Measurements from ENCODE around the gene ST6GALNAC3. TPM values are rescaled to one million over a fixed set of nuclear protein-coding genes. Genes with fewer than 3 reads are reported as not detected.

The ST6GALNAC3 gene
- polyA plus RNA-seq, 1 donor from 2014 or later = 0.99 TPM

DNA sequence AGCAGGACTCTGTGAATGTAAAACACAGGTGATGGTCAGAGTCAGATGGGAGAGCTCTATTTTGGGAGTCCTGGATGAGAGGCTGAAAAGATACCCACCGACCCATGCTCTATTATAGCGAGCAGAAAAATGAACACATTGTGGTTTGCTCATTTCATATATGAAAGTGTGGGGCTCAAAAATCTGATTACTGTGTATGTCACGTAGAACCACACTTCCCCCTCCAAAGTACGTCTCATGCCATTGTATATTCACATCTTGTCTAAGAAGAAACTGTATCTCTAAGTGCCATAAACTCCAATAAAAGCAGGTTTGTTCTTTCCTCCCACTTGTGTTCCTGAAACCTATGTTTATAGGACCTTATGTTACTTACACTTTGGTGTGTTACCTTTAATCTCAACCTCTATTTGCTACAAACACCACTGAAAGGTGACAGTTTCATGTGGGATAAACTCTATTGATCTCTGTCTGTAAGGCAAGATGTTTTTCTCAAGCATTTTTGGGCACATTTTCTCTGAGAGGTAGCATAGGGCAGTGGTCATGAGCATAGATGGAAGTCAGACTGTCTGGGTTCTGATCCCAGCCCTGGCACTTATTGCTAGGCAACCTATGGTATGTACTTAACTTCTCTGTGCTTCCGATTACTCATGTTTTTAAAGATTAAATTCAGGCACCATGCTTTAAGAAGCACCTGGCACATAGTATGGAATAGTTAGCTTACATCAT lies 214.4 kb downstream of the ST6GALNAC3 start:
- peaks cover 2% of the 10 kb centered on the region for H3K36me3 Mint-ChIP-seq
- peak overlapping the region in 2 of 4 donors; percentile 6 to 20 for H3K4me3 Mint-ChIP-seq
- no peaks in the 10 kb centered on the region for H3K27me3 Mint-ChIP-seq
- peaks cover 25 to 44% (median 32%) of the 10 kb centered on the region in 3 donors for H3K4me1 Mint-ChIP-seq
- no peaks in the 10 kb centered on the region for H3K9me3 Mint-ChIP-seq
- H3K27ac Mint-ChIP-seq = no peak overlapping the region

DNA sequence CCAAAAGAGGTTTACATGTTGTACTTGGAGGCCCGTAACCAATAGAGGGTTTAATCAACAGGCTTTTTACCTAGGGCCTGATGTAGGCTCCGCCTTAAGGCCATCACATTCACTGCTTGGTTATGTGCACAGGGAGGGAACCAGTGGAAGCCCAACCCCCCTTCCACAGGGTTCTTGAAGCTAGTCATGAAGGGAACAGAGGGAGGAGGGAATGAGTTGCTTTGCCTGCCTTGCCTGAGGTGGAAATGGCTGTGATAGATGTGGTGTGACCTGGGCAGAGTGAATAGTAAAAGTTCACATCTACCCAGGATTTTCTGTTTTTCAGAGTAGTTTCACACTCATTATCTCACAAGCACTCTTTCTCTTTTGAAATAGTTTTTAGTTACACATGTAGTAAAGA lies 215.1 kb downstream of the ST6GALNAC3 start:
- Mint-ChIP-seq H3K4me1 (peaks cover 30 to 49% (median 37%) of the 10 kb centered on the region in 3 donors), H3K27ac (peak overlapping the region in 1 of 3 donors; percentile 20), H3K4me3 (no peak overlapping the region), H3K27me3 (no peaks in the 10 kb centered on the region), H3K36me3 (peaks cover 2% of the 10 kb centered on the region), H3K9me3 (no peaks in the 10 kb centered on the region)

DNA sequence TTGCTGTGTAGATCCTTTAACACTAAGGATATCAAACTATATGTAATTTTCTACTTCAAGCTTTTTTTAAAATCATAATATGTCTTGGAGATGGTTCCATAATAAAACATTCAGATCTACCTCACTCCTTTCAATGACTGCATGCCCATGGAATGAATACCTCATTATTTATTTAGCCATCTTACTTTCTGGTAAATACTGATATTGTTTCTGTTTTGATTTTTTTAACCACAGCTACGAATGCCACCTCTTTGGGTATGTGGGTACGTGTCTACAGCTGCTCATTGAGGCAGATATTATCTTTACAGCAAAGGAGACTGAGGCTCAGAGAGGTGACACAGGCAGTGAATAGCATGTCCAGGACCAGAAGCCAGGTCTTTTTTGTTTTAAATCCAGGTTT lies 215.7 kb downstream of the ST6GALNAC3 start:
- Mint-ChIP-seq H3K4me1 (peaks cover 34 to 55% (median 38%) of the 10 kb centered on the region in 3 donors), H3K27me3 (no peaks in the 10 kb centered on the region), H3K9me3 (peaks cover 0 to under 1% (median 0%) of the 10 kb centered on the region in 3 donors), H3K27ac (peak overlapping the region in 1 of 3 donors; percentile 20), H3K36me3 (peaks cover 2% of the 10 kb centered on the region), H3K4me3 (no peak overlapping the region)

DNA sequence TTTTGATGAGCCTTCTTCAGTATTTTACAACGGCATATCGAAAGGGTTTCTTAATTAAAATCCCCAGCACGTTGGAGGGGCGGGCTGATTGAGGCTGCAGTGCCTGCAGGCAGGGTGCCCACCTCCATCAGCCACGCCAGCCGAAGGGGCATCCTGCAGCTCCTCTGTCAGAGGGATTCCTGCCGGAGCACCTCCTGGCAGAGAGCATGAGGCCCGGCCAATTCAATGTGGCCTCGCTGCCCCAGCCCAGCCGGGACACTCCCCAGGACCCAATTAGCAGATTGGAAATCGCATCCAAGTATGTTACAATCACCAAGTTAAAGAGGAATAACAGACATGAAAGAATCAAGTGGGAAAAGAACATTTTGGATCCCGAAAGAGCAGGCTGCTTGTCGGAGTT lies 216.6 kb downstream of the ST6GALNAC3 start:
- H3K27ac Mint-ChIP-seq = peak overlapping the region in 1 of 3 donors; percentile 36
- H3K4me3 Mint-ChIP-seq = no peak overlapping the region
- peaks cover 0 to 4% (median 0%) of the 10 kb centered on the region in 3 donors for H3K9me3 Mint-ChIP-seq
- peaks cover 33 to 55% (median 35%) of the 10 kb centered on the region in 3 donors for H3K4me1 Mint-ChIP-seq
- H3K36me3 Mint-ChIP-seq = no peaks in the 10 kb centered on the region
- H3K27me3 Mint-ChIP-seq = no peaks in the 10 kb centered on the region

DNA sequence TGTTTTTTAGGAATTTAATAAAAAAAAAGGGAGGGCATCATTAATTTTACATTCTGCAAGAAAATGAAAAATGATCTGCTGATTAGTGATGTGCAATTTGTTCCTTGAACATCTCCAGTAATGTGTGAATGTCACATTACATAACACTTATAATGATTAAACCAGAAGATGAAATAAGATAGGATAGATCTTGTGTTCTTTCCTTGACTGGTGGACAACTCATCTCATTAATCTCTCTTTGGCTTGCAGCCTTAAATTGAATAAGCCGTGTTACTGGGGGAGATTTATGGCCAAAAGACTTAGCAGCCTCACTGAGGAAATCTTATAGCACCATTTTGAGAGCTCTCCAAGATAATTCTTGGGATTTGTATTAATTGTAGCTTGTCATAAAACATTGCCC lies 217.2 kb downstream of the ST6GALNAC3 start:
- Mint-ChIP-seq H3K27ac (no peak overlapping the region), H3K36me3 (no peaks in the 10 kb centered on the region), H3K9me3 (peaks cover 0 to 4% (median 0%) of the 10 kb centered on the region in 3 donors), H3K27me3 (peaks cover 1% of the 10 kb centered on the region), H3K4me3 (no peak overlapping the region), H3K4me1 (peaks cover 33 to 53% (median 36%) of the 10 kb centered on the region in 3 donors)

DNA sequence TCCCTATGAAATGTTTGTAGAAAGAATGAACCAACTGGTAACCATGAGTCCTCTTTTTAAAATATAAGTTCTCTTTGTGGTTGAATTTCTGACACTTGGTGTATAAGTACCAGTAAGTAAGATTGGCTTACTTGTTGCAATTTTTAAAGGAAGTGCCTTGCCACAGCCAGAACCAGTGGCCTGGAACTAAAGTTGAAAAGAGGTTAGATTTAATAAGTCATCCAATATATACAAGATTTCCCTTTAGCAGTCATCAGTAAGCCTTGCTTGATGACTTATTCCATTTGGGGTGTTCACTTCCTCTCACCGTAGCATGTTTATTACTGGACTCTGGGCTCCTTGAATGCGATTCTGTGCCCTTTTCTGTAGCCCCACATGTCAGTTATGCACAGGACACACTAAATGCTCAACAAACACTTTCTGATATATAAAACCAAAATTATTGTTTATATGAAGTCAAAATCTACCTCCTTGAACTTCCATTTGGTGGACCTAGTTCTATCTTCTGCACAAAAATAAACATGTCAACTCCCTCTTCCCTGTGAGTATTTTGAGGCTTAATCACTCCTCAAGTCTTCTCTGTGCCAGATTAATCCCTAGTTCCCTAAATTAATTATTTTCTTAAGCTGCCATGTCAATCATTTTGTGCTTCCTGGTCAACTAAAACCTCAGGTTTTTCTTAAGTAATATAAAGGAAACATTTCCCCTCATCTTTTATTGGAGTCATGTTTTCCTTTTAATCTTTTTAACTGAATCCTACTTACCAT lies 218.1 kb downstream of the ST6GALNAC3 start:
- peaks cover 29 to 48% (median 36%) of the 10 kb centered on the region in 3 donors for H3K4me1 Mint-ChIP-seq
- peaks cover 0 to 4% (median 1%) of the 10 kb centered on the region in 3 donors for H3K9me3 Mint-ChIP-seq
- H3K27ac Mint-ChIP-seq = peak overlapping the region in 2 of 3 donors; percentile 6 to 66
- no peaks in the 10 kb centered on the region for H3K36me3 Mint-ChIP-seq
- H3K4me3 Mint-ChIP-seq = peak overlapping the region in 2 of 4 donors; percentile 2 to 15
- H3K27me3 Mint-ChIP-seq = peaks cover 1% of the 10 kb centered on the region

DNA sequence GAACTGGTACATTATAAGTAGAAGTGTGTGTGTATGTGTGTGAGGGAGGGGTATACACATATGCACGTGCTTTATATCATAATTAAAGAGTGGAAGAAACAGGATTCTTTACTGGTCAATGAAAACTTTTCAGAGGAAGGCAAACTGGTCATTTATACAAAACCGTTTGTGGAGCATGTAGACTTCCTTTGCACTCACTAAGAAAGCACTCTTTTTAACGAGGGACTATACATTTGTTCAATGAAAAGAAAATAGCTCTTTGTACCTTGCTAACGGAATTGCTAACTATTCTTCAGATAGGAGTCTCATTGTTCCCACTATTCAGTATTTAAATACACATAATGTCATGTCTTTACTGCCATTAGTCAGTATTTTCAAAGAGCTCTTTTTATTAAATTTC lies 219.3 kb downstream of the ST6GALNAC3 start:
- Mint-ChIP-seq H3K4me3 (peak overlapping the region in 1 of 4 donors; percentile 46), H3K9me3 (peaks cover 0 to 4% (median 1%) of the 10 kb centered on the region in 3 donors), H3K36me3 (no peaks in the 10 kb centered on the region), H3K27ac (peak overlapping the region; percentile 53 to 77 (median 66)), H3K27me3 (peaks cover 1% of the 10 kb centered on the region), H3K4me1 (peaks cover 29 to 48% (median 36%) of the 10 kb centered on the region in 3 donors)

DNA sequence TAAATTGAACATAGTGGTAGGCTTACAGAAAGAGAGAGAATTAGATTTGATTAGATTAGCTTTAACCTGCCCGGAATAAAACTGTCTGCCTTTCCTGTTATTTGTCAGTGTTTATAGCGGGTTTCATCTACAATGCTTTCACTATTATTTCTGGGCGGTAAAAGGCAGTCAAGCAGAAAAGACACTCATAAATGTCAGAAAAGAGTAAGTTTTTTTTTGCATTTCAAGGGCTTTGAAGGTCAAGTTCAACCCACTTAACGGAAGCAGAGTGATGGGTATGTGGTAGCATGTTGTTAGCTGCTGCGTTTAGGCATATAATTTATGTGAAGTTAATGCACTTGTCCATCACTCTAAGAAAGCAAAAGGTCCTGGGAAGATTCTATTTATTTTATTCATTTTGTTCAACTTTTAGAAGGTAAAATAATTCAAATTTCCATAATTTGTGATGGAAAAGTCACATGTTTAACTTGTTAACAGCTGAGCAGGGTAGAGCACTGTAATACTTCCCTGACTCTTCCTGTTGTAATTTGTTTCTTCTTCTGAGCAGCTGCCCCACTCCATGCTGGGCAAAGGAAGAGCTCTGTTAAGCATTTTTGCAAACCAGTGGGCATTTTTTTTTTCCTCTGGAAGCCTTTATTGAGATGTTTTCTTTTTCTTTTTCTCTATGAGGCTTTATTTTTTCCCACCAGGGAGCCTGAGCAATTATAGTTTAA lies 220.1 kb downstream of the ST6GALNAC3 start:
- Mint-ChIP-seq H3K4me3 (peak overlapping the region; percentile 6 to 44 (median 17)), H3K9me3 (peaks cover 0 to 4% (median 1%) of the 10 kb centered on the region in 3 donors), H3K27ac (peak overlapping the region; percentile 53 to 87 (median 54)), H3K27me3 (peaks cover 1% of the 10 kb centered on the region), H3K36me3 (no peaks in the 10 kb centered on the region), H3K4me1 (peaks cover 29 to 44% (median 36%) of the 10 kb centered on the region in 3 donors)

DNA sequence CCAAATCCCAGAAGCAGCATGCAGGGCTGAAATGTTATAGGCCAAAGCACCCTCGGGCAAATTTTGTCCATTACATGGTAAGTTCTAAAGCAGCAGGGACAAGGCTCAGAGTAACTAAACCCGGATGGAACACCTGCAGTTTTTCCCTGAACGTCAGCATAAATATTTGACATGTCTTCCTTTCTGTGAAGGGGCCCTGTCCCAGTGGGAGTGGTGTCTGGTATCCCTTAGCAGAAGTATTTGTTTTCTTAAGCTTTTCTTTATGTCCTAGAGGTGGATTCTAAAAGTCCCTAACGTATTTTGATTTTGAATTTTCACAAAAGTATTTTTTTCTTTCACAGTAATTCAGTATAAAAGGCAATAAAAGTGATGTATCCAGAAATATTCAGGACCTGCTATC lies 223.9 kb downstream of the ST6GALNAC3 start:
- Mint-ChIP-seq H3K36me3 (no peaks in the 10 kb centered on the region), H3K4me3 (peak overlapping the region in 1 of 4 donors; percentile 20), H3K27me3 (peaks cover 3% of the 10 kb centered on the region), H3K27ac (no peak overlapping the region), H3K4me1 (peaks cover 12 to 29% (median 20%) of the 10 kb centered on the region in 3 donors), H3K9me3 (peaks cover 0 to 4% (median 1%) of the 10 kb centered on the region in 3 donors)

DNA sequence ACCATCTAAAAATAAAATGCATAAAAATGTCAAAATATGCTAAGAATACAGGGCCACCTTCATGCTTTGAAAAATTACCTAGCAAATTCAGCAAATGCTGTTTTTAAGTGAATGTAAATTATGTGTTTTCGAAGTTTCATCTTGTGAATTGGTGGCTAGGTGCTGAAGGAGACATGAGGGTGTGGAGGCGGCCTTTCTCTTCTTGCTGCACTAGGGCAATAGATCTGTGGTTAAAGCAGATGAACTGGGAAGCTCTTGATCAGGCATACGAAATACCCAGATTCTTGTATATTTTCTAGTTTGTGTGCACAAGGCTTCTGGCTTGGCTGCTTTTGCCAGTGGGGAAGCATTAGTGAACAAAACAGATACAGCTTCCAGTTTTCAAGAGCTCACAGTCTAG lies 224.5 kb downstream of the ST6GALNAC3 start:
- H3K9me3 Mint-ChIP-seq = peaks cover 0 to 4% (median 1%) of the 10 kb centered on the region in 3 donors
- H3K27me3 Mint-ChIP-seq = peaks cover 3% of the 10 kb centered on the region
- no peak overlapping the region for H3K27ac Mint-ChIP-seq
- H3K4me1 Mint-ChIP-seq = peaks cover 7 to 23% (median 14%) of the 10 kb centered on the region in 3 donors
- H3K4me3 Mint-ChIP-seq = no peak overlapping the region
- H3K36me3 Mint-ChIP-seq = no peaks in the 10 kb centered on the region

DNA sequence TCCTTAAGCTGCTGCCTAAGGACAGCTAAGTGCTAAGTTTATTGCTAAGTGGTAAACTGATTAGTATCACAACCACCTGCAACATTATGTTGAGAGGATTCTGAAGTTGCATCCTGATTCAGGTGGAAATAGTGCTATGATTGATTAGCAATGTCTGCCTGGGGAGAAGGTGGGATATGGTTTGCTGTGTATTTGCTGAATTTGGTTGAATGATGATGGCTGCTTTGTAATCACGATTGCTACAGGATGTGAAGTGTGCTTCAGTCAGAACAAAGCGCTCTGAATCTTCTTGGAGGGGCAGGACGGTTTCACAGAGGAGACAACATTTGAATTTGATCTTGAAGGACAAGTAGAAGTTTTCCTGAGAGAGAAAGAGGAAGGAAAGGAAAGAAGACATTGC lies 226.0 kb downstream of the ST6GALNAC3 start:
- H3K4me1 Mint-ChIP-seq = peaks cover 0 to 10% (median 2%) of the 10 kb centered on the region in 3 donors
- no peak overlapping the region for H3K27ac Mint-ChIP-seq
- no peak overlapping the region for H3K4me3 Mint-ChIP-seq
- H3K9me3 Mint-ChIP-seq = peaks cover 0 to 2% (median 1%) of the 10 kb centered on the region in 3 donors
- H3K36me3 Mint-ChIP-seq = no peaks in the 10 kb centered on the region
- H3K27me3 Mint-ChIP-seq = peaks cover 3% of the 10 kb centered on the region

DNA sequence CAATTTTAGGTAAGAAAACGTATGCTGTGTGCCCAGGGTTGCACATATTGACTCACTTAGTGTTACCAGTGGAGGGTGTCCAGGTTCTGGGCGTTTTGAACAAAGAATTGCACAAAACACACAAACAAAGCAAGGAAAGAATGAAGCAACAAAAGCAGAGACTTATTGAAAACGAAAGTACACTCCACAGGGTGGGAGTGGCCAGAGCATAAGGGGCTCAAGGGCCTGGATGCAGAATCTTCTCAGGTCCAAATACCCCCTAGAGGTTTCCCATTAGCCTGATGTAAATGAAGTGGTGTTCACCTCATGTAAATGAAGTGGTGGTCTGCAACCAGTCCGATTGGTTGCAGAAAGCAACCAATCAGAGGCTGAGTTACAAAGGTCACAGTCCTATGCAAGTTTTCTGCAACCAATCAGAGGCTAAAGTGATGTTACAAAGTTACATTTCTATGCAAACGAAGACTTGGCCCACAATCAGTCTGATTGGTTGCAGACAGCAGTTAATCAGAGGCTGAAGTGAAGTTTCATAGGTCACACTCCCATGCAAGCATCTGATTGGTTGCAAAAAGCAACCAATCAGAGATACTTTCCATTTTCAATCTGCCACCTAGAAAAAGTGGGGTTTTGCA lies 228.3 kb downstream of the ST6GALNAC3 start:
- Mint-ChIP-seq H3K9me3 (peaks cover 0 to 2% (median 0%) of the 10 kb centered on the region in 3 donors), H3K36me3 (peaks cover 2% of the 10 kb centered on the region), H3K4me1 (peaks cover 0 to 8% (median 0%) of the 10 kb centered on the region in 3 donors), H3K27ac (no peak overlapping the region), H3K4me3 (no peak overlapping the region), H3K27me3 (peaks cover 1% of the 10 kb centered on the region)

DNA sequence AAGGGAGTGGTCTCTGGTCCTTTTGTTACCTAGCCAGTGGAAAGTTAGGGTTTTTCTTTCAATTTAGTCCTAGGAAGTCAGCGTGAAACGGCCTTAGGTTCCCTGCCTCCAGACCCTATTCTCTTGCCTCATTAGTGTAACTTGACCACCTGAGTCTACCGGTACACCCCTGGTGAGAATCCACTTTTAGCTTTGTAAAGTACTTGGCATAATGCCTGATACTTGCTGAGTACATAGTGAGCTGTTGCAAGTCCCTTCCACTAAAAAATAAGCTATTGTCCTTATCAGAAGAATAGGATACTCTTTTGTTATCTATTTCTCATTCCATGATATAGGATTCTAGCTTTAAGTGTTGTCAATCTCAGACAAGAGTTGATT lies 228.8 kb downstream of the ST6GALNAC3 start:
- Mint-ChIP-seq H3K27me3 (peaks cover 1% of the 10 kb centered on the region), H3K9me3 (peaks cover 0 to 2% (median 0%) of the 10 kb centered on the region in 3 donors), H3K36me3 (peaks cover 2% of the 10 kb centered on the region), H3K27ac (no peak overlapping the region), H3K4me3 (no peak overlapping the region), H3K4me1 (peaks cover 0 to 8% (median 0%) of the 10 kb centered on the region in 3 donors)

DNA sequence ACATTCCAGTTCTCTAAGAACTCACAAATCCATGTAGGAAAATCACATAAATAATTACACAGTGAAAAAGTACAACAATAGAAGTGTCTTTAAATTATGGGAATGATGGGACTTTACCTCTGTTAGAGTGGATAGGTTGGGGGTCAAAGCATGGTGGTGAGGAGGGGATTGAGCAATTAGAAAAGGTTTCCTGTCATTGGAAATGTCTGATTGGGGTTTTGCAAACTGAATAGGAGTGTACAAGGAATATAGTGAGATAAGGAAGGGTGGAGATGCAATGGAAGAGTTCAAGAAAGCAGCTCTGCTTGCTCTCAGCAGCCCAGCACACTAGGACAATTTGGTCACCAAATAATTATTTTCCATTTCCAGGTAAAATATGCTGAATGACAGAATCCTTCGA lies 238.8 kb downstream of the ST6GALNAC3 start:
- H3K36me3 Mint-ChIP-seq = no peaks in the 10 kb centered on the region

More for the DNA sequence above, 238.8 kb downstream of the ST6GALNAC3 start:
- peaks cover 0 to 1% (median 0%) of the 10 kb centered on the region in 3 donors for H3K4me1 Mint-ChIP-seq
- no peak overlapping the region for H3K27ac Mint-ChIP-seq
- H3K9me3 Mint-ChIP-seq = peaks cover 0 to 2% (median 2%) of the 10 kb centered on the region in 3 donors
- no peak overlapping the region for H3K4me3 Mint-ChIP-seq
- no peaks in the 10 kb centered on the region for H3K27me3 Mint-ChIP-seq
